Uterus (tissue), 4 donors: ENCODE data around the gene RAB6B. TPM values are rescaled to one million over a fixed set of nuclear protein-coding genes. Genes with fewer than 3 reads are reported as not detected.

Source experiments
- DNase-seq, 2 donors: peaks; one replicate each; pipeline ENCODE4 v3.0.0-alpha.2; 2019 to 2020
- H3K27ac ChIP-seq, 2 donors: fragments of 200-600 bp; sonication (generic); 1 replicate in 1 of 2; 2 replicates in 1 of 2; pipeline ENCODE4 v1.5.1; 2016 to 2018
- H3K27me3 ChIP-seq, 2 donors: fragments of 200-600 bp; sonication (generic); one replicate each; pipeline ENCODE4 v1.5.1; 2018 to 2019; ENCODE audit warnings: control low read depth in 1 of 2
- H3K36me3 ChIP-seq, 2 donors: fragments of 200-600 bp; sonication (generic); one replicate each; pipeline ENCODE4 v1.5.1; 2019; ENCODE audit warnings: control low read depth in 1 of 2
- H3K4me1 ChIP-seq, 2 donors: fragments of 200-600 bp; sonication (generic); one replicate each; pipeline ENCODE4 v1.5.1; 2018 to 2019; ENCODE audit warnings: control low read depth in 1 of 2
- H3K4me3 ChIP-seq, 2 donors: fragments of 200-600 bp; sonication (generic); 1 replicate in 1 of 2; 2 replicates in 1 of 2; pipeline ENCODE4 v1.5.1; 2018 to 2019; ENCODE audit warnings: mild to moderate bottlenecking in 1 of 2
- H3K9me3 ChIP-seq, 2 donors: fragments of 200-600 bp; sonication (generic); one replicate each; pipeline ENCODE4 v1.5.1; 2019; ENCODE audit warnings: control low read depth in 1 of 2
- POLR2A ChIP-seq, 2 donors: fragments of 450-650 bp; IDR thresholded peaks; one replicate each; pipeline ENCODE4 v1.6.1; 2016; ENCODE audit warnings: antibody characterized with exemption in 2 of 2, mild to moderate bottlenecking in 1 of 2, moderate library complexity in 1 of 2
- intact Hi-C: fragments of 100-400 bp; cut with DNase I; formaldehyde crosslinking; loops from one replicate; pipeline ENCODE4 v1.15.1; 2023; ENCODE audit warnings: low total_unique reads
- total RNA-seq, 4 donors: library from RNA; depleted of rRNA in 3 of 4; stranded (reverse); fragments of >200 nt in 3 of 4; gene quantifications; one replicate each; pipeline versions ENCODE4 v1.1.0 to v1.2.4, GENCODE V29; 2014 to 2023
- TF ChIP-seq, protein P1 (sequence below), 4 experiments: fragments of 200-600 bp in 2 of 4; fragments of 450-650 bp in 2 of 4; sonication (generic) in 2 of 4; IDR thresholded peaks; one replicate each; pipeline ENCODE4 v1.5.1; 2016 to 2019; ENCODE audit warnings: antibody characterized with exemption in 4 of 4, mild to moderate bottlenecking in 2 of 4, moderate library complexity in 1 of 4
- donor health status: DM: yes; HTN: yes; CAD: no.

Gene RAB6B
- total RNA-seq, 4 donors from 2014 or later = 0.29 to 12.0 (median 3.8) TPM

DNA sequence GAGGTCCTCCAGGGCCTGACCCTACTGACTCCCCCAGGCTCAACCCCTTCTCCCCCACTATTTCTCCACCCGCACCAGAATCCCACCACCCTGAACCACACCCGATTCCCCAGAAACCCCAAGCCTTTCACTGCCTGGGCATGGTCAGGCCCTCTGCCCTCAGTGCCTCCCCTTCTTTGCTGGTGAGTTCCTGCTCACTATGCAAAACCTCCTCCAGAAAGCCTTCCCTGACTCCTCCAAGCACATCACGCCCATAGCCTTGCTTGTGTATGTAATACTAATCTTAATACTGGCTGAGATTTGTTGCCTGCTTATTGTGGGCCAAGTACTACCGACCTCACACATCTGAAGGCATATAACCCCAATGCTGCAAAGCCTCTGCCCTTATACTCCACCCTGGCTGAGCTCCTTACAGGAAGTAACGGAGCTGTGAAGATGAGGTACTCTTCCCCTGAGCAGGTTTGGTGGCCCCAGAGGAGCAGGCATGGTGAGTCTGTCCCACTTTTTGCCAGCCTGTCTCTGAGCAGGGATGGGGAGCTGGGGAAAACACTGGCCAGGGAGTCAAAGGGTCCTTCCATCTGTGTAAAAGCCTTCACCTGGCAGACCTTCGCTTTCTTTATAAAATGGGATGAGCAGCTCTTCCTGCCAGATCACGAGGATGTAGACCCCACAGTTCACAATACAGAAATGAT lies 9.5 kb downstream of the RAB6B start:
- H3K4me3 ChIP-seq = no peak overlapping the region
- no peaks in the 10 kb centered on the region for H3K9me3 ChIP-seq
- no peaks in the 10 kb centered on the region for H3K36me3 ChIP-seq
- intact Hi-C loops = no loop called here
- TF ChIP-seq POLR2A (IDR thresholded peaks at IDR 0.05) = no peak
- TF ChIP-seq, protein P1, sequence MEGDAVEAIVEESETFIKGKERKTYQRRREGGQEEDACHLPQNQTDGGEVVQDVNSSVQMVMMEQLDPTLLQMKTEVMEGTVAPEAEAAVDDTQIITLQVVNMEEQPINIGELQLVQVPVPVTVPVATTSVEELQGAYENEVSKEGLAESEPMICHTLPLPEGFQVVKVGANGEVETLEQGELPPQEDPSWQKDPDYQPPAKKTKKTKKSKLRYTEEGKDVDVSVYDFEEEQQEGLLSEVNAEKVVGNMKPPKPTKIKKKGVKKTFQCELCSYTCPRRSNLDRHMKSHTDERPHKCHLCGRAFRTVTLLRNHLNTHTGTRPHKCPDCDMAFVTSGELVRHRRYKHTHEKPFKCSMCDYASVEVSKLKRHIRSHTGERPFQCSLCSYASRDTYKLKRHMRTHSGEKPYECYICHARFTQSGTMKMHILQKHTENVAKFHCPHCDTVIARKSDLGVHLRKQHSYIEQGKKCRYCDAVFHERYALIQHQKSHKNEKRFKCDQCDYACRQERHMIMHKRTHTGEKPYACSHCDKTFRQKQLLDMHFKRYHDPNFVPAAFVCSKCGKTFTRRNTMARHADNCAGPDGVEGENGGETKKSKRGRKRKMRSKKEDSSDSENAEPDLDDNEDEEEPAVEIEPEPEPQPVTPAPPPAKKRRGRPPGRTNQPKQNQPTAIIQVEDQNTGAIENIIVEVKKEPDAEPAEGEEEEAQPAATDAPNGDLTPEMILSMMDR (IDR thresholded peaks at IDR 0.05) = no peak
- no peak for DNase-seq
- no peak overlapping the region for H3K27ac ChIP-seq
- H3K4me1 ChIP-seq = no peaks in the 10 kb centered on the region
- no peaks in the 10 kb centered on the region for H3K27me3 ChIP-seq

- Histone ChIP-seq H3K9me3 (no peaks in the 10 kb centered on the region), H3K4me1 (no peaks in the 10 kb centered on the region), H3K36me3 (no peaks in the 10 kb centered on the region), H3K4me3 (no peak overlapping the region), H3K27me3 (no peaks in the 10 kb centered on the region), H3K27ac (no peak overlapping the region)
- TF ChIP-seq, protein P1 (IDR thresholded peaks at IDR 0.05) = no peak
- no peak for TF ChIP-seq POLR2A (IDR thresholded peaks at IDR 0.05)
- intact Hi-C loops = no loop called here
- DNase-seq = no peak
These were observed 10.6 kb downstream of the RAB6B start for GRCh38 chr3:133884887-133885711.

DNA sequence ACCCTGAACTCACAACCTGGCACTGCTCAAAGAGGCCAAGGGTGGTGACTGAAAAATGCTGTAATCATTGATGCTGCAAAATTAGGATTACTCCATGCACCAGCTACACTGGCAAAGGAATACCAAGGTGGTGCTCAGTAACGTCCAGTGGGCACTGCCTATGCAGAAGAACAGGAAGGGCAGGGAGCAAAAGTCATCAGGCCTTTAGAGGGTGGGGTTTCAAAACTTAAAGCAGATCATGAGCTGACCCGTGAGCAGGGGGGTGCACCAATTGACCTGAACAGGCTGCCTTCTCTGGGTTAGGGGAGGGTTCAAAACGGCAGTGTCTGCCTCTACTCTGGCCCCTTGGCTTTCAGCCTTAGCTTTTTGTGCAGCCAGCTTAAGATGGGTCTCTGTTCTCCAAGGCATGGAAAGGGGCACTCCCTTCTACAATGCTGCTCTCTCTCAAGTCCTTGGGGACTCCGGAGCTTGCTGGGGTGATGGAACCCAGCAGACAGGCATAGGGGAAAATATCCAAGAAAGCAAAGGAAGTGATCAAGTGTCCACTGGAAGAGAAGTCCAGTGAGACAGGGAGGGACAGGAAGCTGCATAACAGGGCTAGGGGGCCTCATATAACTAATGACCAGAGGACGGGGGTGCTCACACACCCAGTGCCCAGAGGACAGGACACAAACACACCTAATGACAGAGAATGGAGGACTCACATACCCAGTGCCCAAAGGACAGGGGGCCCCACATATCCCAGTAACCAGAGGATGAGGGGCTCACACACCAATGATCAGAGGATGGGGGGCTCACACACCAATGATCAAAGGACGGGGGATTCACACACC lies 11.4 kb downstream of the RAB6B start:
- Histone ChIP-seq H3K4me3 (no peak overlapping the region), H3K9me3 (no peaks in the 10 kb centered on the region), H3K36me3 (no peaks in the 10 kb centered on the region), H3K4me1 (no peaks in the 10 kb centered on the region), H3K27ac (no peak overlapping the region), H3K27me3 (no peaks in the 10 kb centered on the region)
- no peak for TF ChIP-seq POLR2A (IDR thresholded peaks at IDR 0.05)
- TF ChIP-seq, protein P1 (IDR thresholded peaks at IDR 0.05) = no peak
- intact Hi-C loops = no loop called here
- DNase-seq = no peak

GRCh38 chr3:133883641-133884040 lies 12.0 kb downstream of the RAB6B start:
- no peak for DNase-seq
- intact Hi-C loops = no loop called here
- H3K27ac ChIP-seq = no peak overlapping the region
- H3K4me3 ChIP-seq = no peak overlapping the region
- no peaks in the 10 kb centered on the region for H3K4me1 ChIP-seq
- H3K36me3 ChIP-seq = no peaks in the 10 kb centered on the region
- TF ChIP-seq, protein P1 (IDR thresholded peaks at IDR 0.05) = no peak
- no peak for TF ChIP-seq POLR2A (IDR thresholded peaks at IDR 0.05)
- no peaks in the 10 kb centered on the region for H3K9me3 ChIP-seq
- no peaks in the 10 kb centered on the region for H3K27me3 ChIP-seq
